ENCODE data around the gene CHAF1A. TPM values are rescaled to one million over a fixed set of nuclear protein-coding genes. Genes with fewer than 3 reads are reported as not detected.

The CHAF1A gene
- total and polyA plus RNA-seq, 2 donors (not counting 1 experiment from before 2014, with no cell fraction given), result 5.9 TPM

- H3K36me3 ChIP-seq (ENCODE audit: control insufficient read depth, insufficient read depth, low read length), result peaks cover 16% of the 10 kb centered on the region
- no peaks in the 10 kb centered on the region for H3K27me3 ChIP-seq (ENCODE audit: control insufficient read depth, insufficient read depth, low read length)
- no peak overlapping the region for H3K4me3 ChIP-seq (replicated peaks in 1 of 4; ENCODE audit: control extremely low read depth in 1 of 4, insufficient read depth in 1 of 4, low read depth in 3 of 4, low read length in 4 of 4)
These were observed 30.9 kb upstream of the CHAF1A start for GRCh38 chr19:4371247-4372164.

DNA sequence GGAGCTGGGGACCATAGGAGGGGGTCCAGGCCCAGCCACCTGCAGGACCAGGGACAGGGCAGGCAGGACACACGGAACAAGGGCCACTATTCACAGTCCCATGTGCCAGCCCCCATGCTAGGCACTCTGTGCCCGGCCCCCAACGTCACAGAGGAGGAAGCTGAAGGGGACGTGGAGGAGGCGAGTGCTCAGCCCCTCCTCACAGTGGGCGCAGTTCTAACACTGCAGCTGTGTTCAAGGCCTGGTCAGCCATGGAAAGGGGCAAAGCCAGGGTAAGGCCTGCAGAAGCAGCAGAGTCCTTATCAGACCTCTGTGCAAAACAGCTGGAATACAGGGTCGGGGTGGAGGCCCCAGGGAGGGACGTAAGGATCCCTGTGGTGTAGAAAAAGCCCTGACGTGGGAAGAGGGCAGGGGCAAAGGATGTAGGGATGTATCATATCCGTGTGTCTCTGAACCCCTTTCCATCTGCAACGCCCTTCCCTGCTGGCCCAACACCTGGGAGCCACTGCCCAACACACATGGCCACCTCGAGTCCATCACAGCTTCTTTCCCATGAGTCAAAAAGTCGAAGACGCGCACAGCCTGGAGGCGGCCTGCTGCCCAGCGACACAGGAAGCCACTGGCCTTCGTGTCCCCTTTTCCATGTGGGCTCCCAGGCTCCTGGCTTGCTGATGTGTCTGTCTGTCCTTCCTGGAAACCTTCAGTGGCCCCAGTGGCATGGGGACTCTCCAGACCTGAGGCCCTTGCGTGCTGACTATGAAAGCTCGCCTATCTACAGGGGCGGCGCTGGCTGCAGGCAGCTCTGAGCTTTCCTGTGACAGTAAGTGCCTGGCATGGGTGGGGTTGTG lies 30.1 kb upstream of the CHAF1A start:
- Histone ChIP-seq H3K27ac (ENCODE audit: insufficient read depth, low read length) (peak overlapping the region; percentile 77), H3K4me1 (ENCODE audit: control insufficient read depth, extremely low read depth, insufficient read depth, low read length) (peaks cover 58% of the 10 kb centered on the region), H3K9ac (ENCODE audit: insufficient read depth, low read length) (no peak overlapping the region), H3K9me3 (ENCODE audit: control insufficient read depth, insufficient read depth, low read depth, low read length) (no peaks in the 10 kb centered on the region), H3K4me2 (ENCODE audit: extremely low read depth, insufficient read depth, low read length) (no peak overlapping the region), H3K4me3 (replicated peaks in 1 of 4; ENCODE audit: control extremely low read depth in 1 of 4, insufficient read depth in 1 of 4, low read depth in 3 of 4, low read length in 4 of 4) (no peak overlapping the region), H4K20me1 (ENCODE audit: control insufficient read depth, extremely low read depth, insufficient read depth, low read length) (no peaks in the 10 kb centered on the region), H3K36me3 (ENCODE audit: control insufficient read depth, insufficient read depth, low read length) (peaks cover 15% of the 10 kb centered on the region), H2AFZ (ENCODE audit: low read length) (no peak overlapping the region), H3K27me3 (ENCODE audit: control insufficient read depth, insufficient read depth, low read length) (no peaks in the 10 kb centered on the region), H3K79me2 (ENCODE audit: control insufficient read depth, insufficient read depth, low read length) (peaks cover 84% of the 10 kb centered on the region)
- TF ChIP-seq EZH2 (IDR thresholded peaks at IDR 0.05; ENCODE audit: low read length, missing control alignments), result no peak
- no peak for TF ChIP-seq CTCF (conservative IDR thresholded peaks at IDR 0.05 in 1 of 2, IDR thresholded peaks at IDR 0.05 in 1 of 2; ENCODE audit: low read depth in 1 of 2, low read length in 2 of 2)
- no peak for DNase-seq (ENCODE audit: low read depth in 2 of 2)

More at GRCh38 chr19:4371247-4372164, 30.9 kb upstream of the CHAF1A start:
- Histone ChIP-seq H4K20me1 (ENCODE audit: control insufficient read depth, extremely low read depth, insufficient read depth, low read length) (no peaks in the 10 kb centered on the region), H3K9me3 (ENCODE audit: control insufficient read depth, insufficient read depth, low read depth, low read length) (no peaks in the 10 kb centered on the region), H3K4me2 (ENCODE audit: extremely low read depth, insufficient read depth, low read length) (no peak overlapping the region), H3K27ac (ENCODE audit: insufficient read depth, low read length) (no peak overlapping the region), H3K79me2 (ENCODE audit: control insufficient read depth, insufficient read depth, low read length) (peaks cover 82% of the 10 kb centered on the region), H3K4me1 (ENCODE audit: control insufficient read depth, extremely low read depth, insufficient read depth, low read length) (peaks cover 50% of the 10 kb centered on the region), H3K9ac (ENCODE audit: insufficient read depth, low read length) (no peak overlapping the region), H2AFZ (ENCODE audit: low read length) (no peak overlapping the region)
- TF ChIP-seq CTCF (conservative IDR thresholded peaks at IDR 0.05 in 1 of 2, IDR thresholded peaks at IDR 0.05 in 1 of 2; ENCODE audit: low read depth in 1 of 2, low read length in 2 of 2), result no peak
- no peak for TF ChIP-seq EZH2 (IDR thresholded peaks at IDR 0.05; ENCODE audit: low read length, missing control alignments)
- no peak for DNase-seq (ENCODE audit: low read depth in 2 of 2)

- no peak for DNase-seq (ENCODE audit: low read depth in 2 of 2)
These were observed 29.4 kb upstream of the CHAF1A start for GRCh38 chr19:4373013-4373367.

More at GRCh38 chr19:4373013-4373367, 29.4 kb upstream of the CHAF1A start:
- no peaks in the 10 kb centered on the region for H4K20me1 ChIP-seq (ENCODE audit: control insufficient read depth, extremely low read depth, insufficient read depth, low read length)
- peak overlapping the region; percentile 64 for H3K4me2 ChIP-seq (ENCODE audit: extremely low read depth, insufficient read depth, low read length)
- H3K9me3 ChIP-seq (ENCODE audit: control insufficient read depth, insufficient read depth, low read depth, low read length), result no peaks in the 10 kb centered on the region
- peaks cover 84% of the 10 kb centered on the region for H3K79me2 ChIP-seq (ENCODE audit: control insufficient read depth, insufficient read depth, low read length)
- H3K36me3 ChIP-seq (ENCODE audit: control insufficient read depth, insufficient read depth, low read length), result peaks cover 10% of the 10 kb centered on the region
- peaks cover 59% of the 10 kb centered on the region for H3K4me1 ChIP-seq (ENCODE audit: control insufficient read depth, extremely low read depth, insufficient read depth, low read length)
- TF ChIP-seq CTCF (conservative IDR thresholded peaks at IDR 0.05 in 1 of 2, IDR thresholded peaks at IDR 0.05 in 1 of 2; ENCODE audit: low read depth in 1 of 2, low read length in 2 of 2), result no peak
- no peak for TF ChIP-seq EZH2 (IDR thresholded peaks at IDR 0.05; ENCODE audit: low read length, missing control alignments)
- H3K4me3 ChIP-seq (replicated peaks in 1 of 4; ENCODE audit: control extremely low read depth in 1 of 4, insufficient read depth in 1 of 4, low read depth in 3 of 4, low read length in 4 of 4), result no peak overlapping the region
- H3K27me3 ChIP-seq (ENCODE audit: control insufficient read depth, insufficient read depth, low read length), result no peaks in the 10 kb centered on the region
- no peak overlapping the region for H2AFZ ChIP-seq (ENCODE audit: low read length)
- H3K27ac ChIP-seq (ENCODE audit: insufficient read depth, low read length), result peak overlapping the region; percentile 77
- no peak overlapping the region for H3K9ac ChIP-seq (ENCODE audit: insufficient read depth, low read length)
